K562 (cell line): Measurements from ENCODE around the gene CYSTM1. TPM values are rescaled to one million over a fixed set of nuclear protein-coding genes. Genes with fewer than 3 reads are reported as not detected.

Source experiments
- CEBPB ChIP-seq: fragments of 450-650 bp; IDR thresholded peaks from 2 replicates; pipeline ENCODE4 v1.6.1; 2016; ENCODE audit warnings: missing genetic modification characterization, missing compliant biosample characterization
- DACH1 ChIP-seq: fragments of 450-650 bp; IDR thresholded peaks from 2 replicates; pipeline ENCODE4 v1.6.1; 2018; ENCODE audit not compliant: partially characterized antibody
- ESRRA ChIP-seq: fragments of 450-650 bp; IDR thresholded peaks from 2 replicates; pipeline ENCODE4 v1.6.1; 2014; ENCODE audit warnings: low read depth, mild to moderate bottlenecking, moderate library complexity, borderline replicate concordance
- FOXA3 ChIP-seq, 2 experiments: fragments of 450-650 bp in 1 of 2; sonication (generic) in 1 of 2; formaldehyde crosslinking; IDR thresholded peaks in 1 of 2; conservative IDR thresholded peaks in 1 of 2; 2 replicates each; pipeline versions ENCODE4 v1.4.0 to v1.8.0; 2020 to 2022; ENCODE audit warnings: mild to moderate bottlenecking in 2 of 2, missing genetic modification reagents in 1 of 2
- MTA2 ChIP-seq: fragments of 450-650 bp; IDR thresholded peaks from 2 replicates; pipeline ENCODE4 v1.6.1; 2016; ENCODE audit warnings: low read depth
- MTA3 ChIP-seq: fragments of 450-650 bp; formaldehyde crosslinking; IDR thresholded peaks from 2 replicates; pipeline ENCODE4 v1.6.1; 2017; ENCODE audit warnings: mild to moderate bottlenecking, borderline replicate concordance
- NFE2 ChIP-seq: IDR thresholded peaks from 2 replicates; pipeline ENCODE4 v1.6.1; 2014; ENCODE audit warnings: antibody characterized with exemption, low read depth
- PYGO2 ChIP-seq: fragments of 450-650 bp; IDR thresholded peaks from 2 replicates; pipeline ENCODE4 v1.6.1; 2016; ENCODE audit warnings: mild to moderate bottlenecking, missing genetic modification characterization, moderate library complexity, missing compliant biosample characterization
- SPI1 ChIP-seq: IDR thresholded peaks from 2 replicates; pipeline ENCODE4 v1.6.1; 2011; ENCODE audit warnings: low read depth, low read length, control low read depth, borderline replicate concordance
- SRSF3 ChIP-seq: fragments of 200-400 bp; formaldehyde crosslinking; IDR thresholded peaks from 2 replicates; pipeline ENCODE4 v1.6.1; 2016; ENCODE audit warnings: mild to moderate bottlenecking, low read length, moderate library complexity; ENCODE audit not compliant: insufficient read depth
- ZNF23 ChIP-seq: fragments of 250-450 bp; sonication (Bioruptor Pico); IDR thresholded peaks from 2 replicates; pipeline ENCODE4 v1.4.0; 2020; ENCODE audit warnings: mild to moderate bottlenecking
- ZNF263 ChIP-seq: sonication (generic); formaldehyde crosslinking; IDR thresholded peaks from 2 replicates; pipeline ENCODE4 v1.8.0; 2022; ENCODE audit warnings: mild to moderate bottlenecking, missing genetic modification reagents, borderline replicate concordance
- ZNF41 ChIP-seq: fragments of 250-450 bp; sonication (Bioruptor Pico); conservative IDR thresholded peaks from 2 replicates; pipeline ENCODE4 v1.4.0; 2020; ENCODE audit warnings: mild to moderate bottlenecking
- ZNF696 ChIP-seq: fragments of 250-450 bp; sonication (Bioruptor Pico); conservative IDR thresholded peaks from 2 replicates; pipeline ENCODE4 v1.4.0; 2020; ENCODE audit warnings: mild to moderate bottlenecking, moderate library complexity
- polyA plus RNA-seq, 8 experiments: library from polyadenylated mRNA; depleted of rRNA in 4 of 8; stranded (reverse) in 5 of 8; unstranded in 3 of 8; fragments of >200 nt; fragmentation: Nextera tagmentation in 2 of 8; fragmentation: Illumina TruSeq in 1 of 8; extraction: Ambion mirVana in 2 of 8; extraction: Trizol in 1 of 8; gene quantifications; 2 replicates each; pipeline versions ENCODE4 v1.2.1 to v1.2.3, GENCODE V29; 2011 to 2014; ENCODE audit warnings: inconsistent platforms in 1 of 8, missing spikeins in 1 of 8
- total RNA-seq, 7 experiments: library from RNA; depleted of rRNA in 6 of 7; stranded (reverse); fragments of >200 nt in 6 of 7; fragmentation: Illumina TruSeq in 2 of 7; extraction: Trizol in 2 of 7; gene quantifications; 2 replicates each; pipeline versions ENCODE4 v1.2.1 to v1.2.3, GENCODE V29; 2011 to 2021; ENCODE audit warnings: low replicate concordance in 1 of 7
- TF ChIP-seq, protein P1 (sequence below), 3 experiments: IDR thresholded peaks in 2 of 3; conservative IDR thresholded peaks in 1 of 3; 2 replicates each; pipeline ENCODE4 v1.5.1; 2011 to 2012; ENCODE audit warnings: low read length in 3 of 3, mild to moderate bottlenecking in 3 of 3, control low read depth in 2 of 3, improper control_type of control experiment in 1 of 3, inconsistent platforms in 1 of 3, low read depth in 1 of 3, mixed read lengths in 1 of 3, moderate library complexity in 1 of 3; ENCODE audit not compliant: insufficient read depth in 2 of 3
- TF ChIP-seq, protein P2 (sequence below): fragments of 250-450 bp; sonication (Bioruptor Pico); IDR thresholded peaks from 2 replicates; pipeline ENCODE4 v1.8.0; 2021; ENCODE audit warnings: mild to moderate bottlenecking, moderate library complexity
- TF ChIP-seq, protein P3 (sequence below), 2 experiments: IDR thresholded peaks; 2 replicates each; pipeline ENCODE4 v1.6.1; 2012; ENCODE audit warnings: improper control_type of control experiment in 2 of 2, low read depth in 2 of 2, low read length in 2 of 2, borderline replicate concordance in 1 of 2
- TF ChIP-seq, protein P4 (sequence below): fragments of 250-450 bp; sonication (Bioruptor Pico); IDR thresholded peaks from 2 replicates; pipeline ENCODE4 v1.4.0; 2020; ENCODE audit warnings: mild to moderate bottlenecking, moderate library complexity
- TF ChIP-seq, protein P5 (sequence below): fragments of 450-650 bp; formaldehyde crosslinking; IDR thresholded peaks from 2 replicates; pipeline ENCODE4 v1.4.0; 2020; ENCODE audit warnings: mild to moderate bottlenecking, moderate library complexity

CYSTM1 gene
- total and polyA plus RNA-seq, 9 of the 15 experiments (the other 6 are each of a cell fraction or from before 2014, with no cell fraction given) = 76.1 to 422 (median 108) TPM

DNA sequence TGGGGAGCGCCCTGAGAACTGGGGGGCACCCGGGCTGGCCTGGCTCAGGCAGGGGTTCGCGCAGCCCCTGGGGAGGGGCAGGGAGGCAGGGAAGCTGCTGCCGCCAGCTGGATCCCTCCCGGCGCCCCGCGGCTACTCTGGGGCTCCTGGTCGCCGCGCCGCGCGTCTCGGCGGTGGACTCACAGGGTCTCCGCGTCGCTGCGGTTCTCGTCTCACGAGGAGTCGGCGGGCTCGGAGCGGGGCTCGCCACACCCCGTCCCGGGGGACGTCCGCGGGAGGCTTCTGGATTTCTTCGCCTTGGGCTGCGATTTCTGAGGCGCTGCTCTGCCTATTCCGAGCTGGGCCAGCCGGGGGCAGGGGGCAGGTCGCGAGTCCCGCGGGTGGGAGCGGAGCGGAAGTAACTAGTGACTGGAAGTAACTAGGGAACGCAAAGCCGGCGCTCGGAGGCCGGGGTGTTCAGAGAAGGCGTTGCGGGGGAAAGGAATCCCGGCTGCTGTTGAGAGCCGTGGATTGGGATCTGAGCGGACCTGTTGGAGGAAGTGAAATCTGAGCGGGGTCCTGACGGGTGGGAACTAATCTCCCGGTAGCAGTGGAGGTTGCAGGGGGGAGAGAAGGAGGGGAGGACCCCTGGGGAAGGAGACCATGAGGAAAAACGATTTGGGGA, 511 bp downstream of the CYSTM1 start (continued):
- TF ChIP-seq, protein P1, sequence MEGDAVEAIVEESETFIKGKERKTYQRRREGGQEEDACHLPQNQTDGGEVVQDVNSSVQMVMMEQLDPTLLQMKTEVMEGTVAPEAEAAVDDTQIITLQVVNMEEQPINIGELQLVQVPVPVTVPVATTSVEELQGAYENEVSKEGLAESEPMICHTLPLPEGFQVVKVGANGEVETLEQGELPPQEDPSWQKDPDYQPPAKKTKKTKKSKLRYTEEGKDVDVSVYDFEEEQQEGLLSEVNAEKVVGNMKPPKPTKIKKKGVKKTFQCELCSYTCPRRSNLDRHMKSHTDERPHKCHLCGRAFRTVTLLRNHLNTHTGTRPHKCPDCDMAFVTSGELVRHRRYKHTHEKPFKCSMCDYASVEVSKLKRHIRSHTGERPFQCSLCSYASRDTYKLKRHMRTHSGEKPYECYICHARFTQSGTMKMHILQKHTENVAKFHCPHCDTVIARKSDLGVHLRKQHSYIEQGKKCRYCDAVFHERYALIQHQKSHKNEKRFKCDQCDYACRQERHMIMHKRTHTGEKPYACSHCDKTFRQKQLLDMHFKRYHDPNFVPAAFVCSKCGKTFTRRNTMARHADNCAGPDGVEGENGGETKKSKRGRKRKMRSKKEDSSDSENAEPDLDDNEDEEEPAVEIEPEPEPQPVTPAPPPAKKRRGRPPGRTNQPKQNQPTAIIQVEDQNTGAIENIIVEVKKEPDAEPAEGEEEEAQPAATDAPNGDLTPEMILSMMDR (IDR thresholded peaks at IDR 0.05 in 2 of 3, conservative IDR thresholded peaks at IDR 0.05 in 1 of 3; ENCODE audit: insufficient read depth in 2 of 3, low read depth in 1 of 3, low read length in 3 of 3) = peak; percentile 26 to 40 (median 37); a peak in 4 of 6 replicates
- TF ChIP-seq, protein P2, sequence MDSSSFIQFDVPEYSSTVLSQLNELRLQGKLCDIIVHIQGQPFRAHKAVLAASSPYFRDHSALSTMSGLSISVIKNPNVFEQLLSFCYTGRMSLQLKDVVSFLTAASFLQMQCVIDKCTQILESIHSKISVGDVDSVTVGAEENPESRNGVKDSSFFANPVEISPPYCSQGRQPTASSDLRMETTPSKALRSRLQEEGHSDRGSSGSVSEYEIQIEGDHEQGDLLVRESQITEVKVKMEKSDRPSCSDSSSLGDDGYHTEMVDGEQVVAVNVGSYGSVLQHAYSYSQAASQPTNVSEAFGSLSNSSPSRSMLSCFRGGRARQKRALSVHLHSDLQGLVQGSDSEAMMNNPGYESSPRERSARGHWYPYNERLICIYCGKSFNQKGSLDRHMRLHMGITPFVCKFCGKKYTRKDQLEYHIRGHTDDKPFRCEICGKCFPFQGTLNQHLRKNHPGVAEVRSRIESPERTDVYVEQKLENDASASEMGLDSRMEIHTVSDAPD = no peak
- TF ChIP-seq PYGO2 (tag) (no peak), CEBPB (tag) (no peak), NFE2 (no peak), ZNF263 (CRISPR knock-in tag) (peak; percentile 11; the same call in 1 of the 2 replicates), SRSF3 (no peak), MTA2 (no peak; the same call in 1 of the 2 replicates), MTA3 (no peak), ZNF41 (CRISPR knock-in tag) (no peak), ZNF23 (no peak), ZNF696 (no peak), SPI1 (peak; percentile 8; the same call in 1 of the 2 replicates), ESRRA (no peak), DACH1 (no peak), FOXA3 (CRISPR knock-in tag; conservative IDR thresholded peaks at IDR 0.05 in 1 of 2, IDR thresholded peaks at IDR 0.05 in 1 of 2) (0 out of 4 replicates have a peak, but pooled peaks of 1 of the 2 experiments have one; percentile 31)
- TF ChIP-seq, protein P3, sequence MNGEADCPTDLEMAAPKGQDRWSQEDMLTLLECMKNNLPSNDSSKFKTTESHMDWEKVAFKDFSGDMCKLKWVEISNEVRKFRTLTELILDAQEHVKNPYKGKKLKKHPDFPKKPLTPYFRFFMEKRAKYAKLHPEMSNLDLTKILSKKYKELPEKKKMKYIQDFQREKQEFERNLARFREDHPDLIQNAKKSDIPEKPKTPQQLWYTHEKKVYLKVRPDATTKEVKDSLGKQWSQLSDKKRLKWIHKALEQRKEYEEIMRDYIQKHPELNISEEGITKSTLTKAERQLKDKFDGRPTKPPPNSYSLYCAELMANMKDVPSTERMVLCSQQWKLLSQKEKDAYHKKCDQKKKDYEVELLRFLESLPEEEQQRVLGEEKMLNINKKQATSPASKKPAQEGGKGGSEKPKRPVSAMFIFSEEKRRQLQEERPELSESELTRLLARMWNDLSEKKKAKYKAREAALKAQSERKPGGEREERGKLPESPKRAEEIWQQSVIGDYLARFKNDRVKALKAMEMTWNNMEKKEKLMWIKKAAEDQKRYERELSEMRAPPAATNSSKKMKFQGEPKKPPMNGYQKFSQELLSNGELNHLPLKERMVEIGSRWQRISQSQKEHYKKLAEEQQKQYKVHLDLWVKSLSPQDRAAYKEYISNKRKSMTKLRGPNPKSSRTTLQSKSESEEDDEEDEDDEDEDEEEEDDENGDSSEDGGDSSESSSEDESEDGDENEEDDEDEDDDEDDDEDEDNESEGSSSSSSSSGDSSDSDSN (IDR thresholded peaks at IDR 0.05; ENCODE audit: borderline replicate concordance in 1 of 2, low read depth in 2 of 2, low read length in 2 of 2) = peak; percentile 86 to 91; a peak in 3 of 4 replicates
- TF ChIP-seq, protein P4, sequence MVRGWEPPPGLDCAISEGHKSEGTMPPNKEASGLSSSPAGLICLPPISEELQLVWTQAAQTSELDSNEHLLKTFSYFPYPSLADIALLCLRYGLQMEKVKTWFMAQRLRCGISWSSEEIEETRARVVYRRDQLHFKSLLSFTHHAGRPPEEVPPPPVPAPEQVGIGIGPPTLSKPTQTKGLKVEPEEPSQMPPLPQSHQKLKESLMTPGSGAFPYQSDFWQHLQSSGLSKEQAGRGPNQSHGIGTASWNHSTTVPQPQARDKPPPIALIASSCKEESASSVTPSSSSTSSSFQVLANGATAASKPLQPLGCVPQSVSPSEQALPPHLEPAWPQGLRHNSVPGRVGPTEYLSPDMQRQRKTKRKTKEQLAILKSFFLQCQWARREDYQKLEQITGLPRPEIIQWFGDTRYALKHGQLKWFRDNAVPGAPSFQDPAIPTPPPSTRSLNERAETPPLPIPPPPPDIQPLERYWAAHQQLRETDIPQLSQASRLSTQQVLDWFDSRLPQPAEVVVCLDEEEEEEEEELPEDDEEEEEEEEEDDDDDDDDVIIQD = no peak
- TF ChIP-seq, protein P5, sequence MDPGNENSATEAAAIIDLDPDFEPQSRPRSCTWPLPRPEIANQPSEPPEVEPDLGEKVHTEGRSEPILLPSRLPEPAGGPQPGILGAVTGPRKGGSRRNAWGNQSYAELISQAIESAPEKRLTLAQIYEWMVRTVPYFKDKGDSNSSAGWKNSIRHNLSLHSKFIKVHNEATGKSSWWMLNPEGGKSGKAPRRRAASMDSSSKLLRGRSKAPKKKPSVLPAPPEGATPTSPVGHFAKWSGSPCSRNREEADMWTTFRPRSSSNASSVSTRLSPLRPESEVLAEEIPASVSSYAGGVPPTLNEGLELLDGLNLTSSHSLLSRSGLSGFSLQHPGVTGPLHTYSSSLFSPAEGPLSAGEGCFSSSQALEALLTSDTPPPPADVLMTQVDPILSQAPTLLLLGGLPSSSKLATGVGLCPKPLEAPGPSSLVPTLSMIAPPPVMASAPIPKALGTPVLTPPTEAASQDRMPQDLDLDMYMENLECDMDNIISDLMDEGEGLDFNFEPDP (CRISPR knock-in tag) = no peak
